GM12878 (cell line): ENCODE data around the gene DFFB.

Experiments used
- CTCF ChIP-seq, 3 experiments: IDR thresholded peaks in 2 of 3; conservative IDR thresholded peaks in 1 of 3; 2 replicates each; pipeline ENCODE4 v1.5.1; 2011; ENCODE audit warnings: low read depth in 3 of 3, low read length in 3 of 3, mild to moderate bottlenecking in 3 of 3, control low read depth in 2 of 3, moderate library complexity in 2 of 3, inconsistent platforms in 1 of 3, mixed read lengths in 1 of 3; ENCODE audit not compliant: control insufficient read depth in 2 of 3, insufficient read depth in 1 of 3; ENCODE audit errors: extremely low read depth in 1 of 3
- IRF3 ChIP-seq: fragments of 450-650 bp; IDR thresholded peaks from 2 replicates; pipeline ENCODE4 v1.6.1; 2014; ENCODE audit warnings: mild to moderate bottlenecking
- POLR2A ChIP-seq: IDR thresholded peaks from 2 replicates; pipeline ENCODE4 v1.6.1; 2011; ENCODE audit warnings: low read depth, mild to moderate bottlenecking, low read length
- RAD21 ChIP-seq: IDR thresholded peaks from 2 replicates; pipeline ENCODE4 v1.6.1; 2011; ENCODE audit warnings: mild to moderate bottlenecking, low read depth, low read length, moderate library complexity; ENCODE audit not compliant: insufficient read depth
- SMC3 ChIP-seq: IDR thresholded peaks from 2 replicates; pipeline ENCODE4 v1.6.1; 2011; ENCODE audit warnings: low read length, improper control_type of control experiment, borderline replicate concordance

- TF ChIP-seq POLR2A (no peak), CTCF (IDR thresholded peaks at IDR 0.05 in 2 of 3, conservative IDR thresholded peaks at IDR 0.05 in 1 of 3; ENCODE audit: control insufficient read depth in 2 of 3, extremely low read depth in 1 of 3, insufficient read depth in 1 of 3, low read depth in 3 of 3, low read length in 3 of 3) (no peak), SMC3 (no peak), RAD21 (no peak), IRF3 (no peak)
These were observed 33.4 kb downstream of the DFFB start for GRCh38 chr1:3890389-3891328.
